ENCODE measurements around the gene PSAT1.

The PSAT1 gene

DNA sequence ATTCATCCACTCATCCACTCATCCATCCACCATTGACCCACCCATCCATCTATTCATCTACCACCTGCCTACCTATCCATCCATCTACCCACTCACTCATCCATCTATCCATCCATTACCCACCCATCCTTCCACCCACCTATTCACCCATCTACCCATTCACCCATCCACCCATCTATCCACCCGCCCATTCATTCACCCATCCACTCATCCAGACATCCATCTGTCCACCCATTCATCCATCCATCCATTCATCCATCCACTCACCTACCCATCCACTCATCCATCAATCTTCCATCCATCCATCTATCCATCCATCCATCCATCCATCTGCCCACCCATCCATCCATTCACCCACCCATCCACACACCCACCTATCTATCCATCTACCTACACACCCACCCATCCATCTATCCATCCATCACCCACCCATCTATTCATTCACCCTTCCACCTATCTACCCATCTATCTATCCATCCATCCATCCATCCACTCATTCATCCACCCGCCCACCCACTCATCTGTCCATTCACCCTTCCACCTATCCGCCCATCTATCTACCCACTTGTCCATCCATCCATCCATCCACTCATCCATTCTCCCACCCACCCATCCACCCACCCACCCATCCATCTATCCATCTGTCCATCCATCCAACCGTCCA, 23.2 kb downstream of the PSAT1 start:
- H3K27me3 ChIP-seq (ENCODE audit: insufficient read depth, insufficient read length), result no peaks in the 10 kb centered on the region
- peaks cover 95% of the 10 kb centered on the region for H3K36me3 ChIP-seq (ENCODE audit: insufficient read depth, insufficient read length, low read length)
- H3K9ac ChIP-seq (ENCODE audit: insufficient read length, low read depth), result no peak overlapping the region
- peaks cover 2% of the 10 kb centered on the region for H3K4me1 ChIP-seq (ENCODE audit: insufficient read depth, insufficient read length)
- no peak overlapping the region for H3K4me3 ChIP-seq (ENCODE audit: insufficient read length, low read depth)
- DNase-seq (ENCODE audit: low read depth, low spot score), result no peak
- no peaks in the 10 kb centered on the region; the same call in 1 of the 2 replicates for H3K9me3 ChIP-seq (ENCODE audit: insufficient read depth, low read length)
- TF ChIP-seq ZNF274 (IDR thresholded peaks at IDR 0.05; ENCODE audit: low read depth, low read length) (no peak), YY1 (IDR thresholded peaks at IDR 0.05; ENCODE audit: insufficient read depth, insufficient read length) (no peak), SUZ12 (IDR thresholded peaks at IDR 0.05; ENCODE audit: extremely low read depth, insufficient read depth, insufficient read length) (no peak)

DNA sequence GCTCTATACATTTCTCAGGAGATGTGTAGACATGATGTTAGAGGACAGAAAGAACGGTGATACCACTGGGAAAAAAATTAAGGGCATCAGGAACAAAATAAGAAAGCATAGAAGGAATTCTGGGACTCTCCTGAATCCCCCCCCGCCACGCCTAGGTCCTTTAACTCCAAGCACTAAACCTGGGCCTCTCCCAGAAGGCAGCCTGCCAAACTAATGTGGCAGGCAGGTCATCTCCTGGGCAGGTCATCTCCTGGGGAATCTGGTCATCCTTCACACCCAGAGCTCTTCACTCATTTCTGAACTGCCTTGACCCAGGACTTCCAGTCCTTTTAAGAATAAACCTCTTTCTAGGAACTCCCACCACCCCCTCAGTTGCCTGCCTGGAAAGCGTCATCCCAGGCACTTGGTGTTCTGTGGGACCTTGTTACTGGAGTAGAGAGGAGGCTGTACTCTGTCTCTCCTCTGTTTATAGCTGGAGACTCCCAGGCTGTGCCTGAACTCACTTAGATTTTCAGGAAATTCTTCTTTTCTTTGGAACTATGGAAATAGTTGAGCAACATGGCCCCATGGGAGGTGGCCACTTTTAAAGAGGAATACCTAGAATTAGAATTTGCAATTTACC, 24.1 kb downstream of the PSAT1 start:
- DNase-seq (ENCODE audit: low read depth, low spot score), result no peak
- peaks cover 2% of the 10 kb centered on the region; the same call in 1 of the 2 replicates for H3K9me3 ChIP-seq (ENCODE audit: insufficient read depth, low read length)
- no peak overlapping the region for H3K4me3 ChIP-seq (ENCODE audit: insufficient read length, low read depth)
- H3K27me3 ChIP-seq (ENCODE audit: insufficient read depth, insufficient read length), result no peaks in the 10 kb centered on the region
- H3K36me3 ChIP-seq (ENCODE audit: insufficient read depth, insufficient read length, low read length), result peaks cover 93% of the 10 kb centered on the region
- no peak for TF ChIP-seq YY1 (IDR thresholded peaks at IDR 0.05; ENCODE audit: insufficient read depth, insufficient read length)
- no peak for TF ChIP-seq SUZ12 (IDR thresholded peaks at IDR 0.05; ENCODE audit: extremely low read depth, insufficient read depth, insufficient read length)
- TF ChIP-seq ZNF274 (IDR thresholded peaks at IDR 0.05; ENCODE audit: low read depth, low read length), result no peak
- peaks cover 2% of the 10 kb centered on the region for H3K4me1 ChIP-seq (ENCODE audit: insufficient read depth, insufficient read length)
- H3K9ac ChIP-seq (ENCODE audit: insufficient read length, low read depth), result no peak overlapping the region

DNA sequence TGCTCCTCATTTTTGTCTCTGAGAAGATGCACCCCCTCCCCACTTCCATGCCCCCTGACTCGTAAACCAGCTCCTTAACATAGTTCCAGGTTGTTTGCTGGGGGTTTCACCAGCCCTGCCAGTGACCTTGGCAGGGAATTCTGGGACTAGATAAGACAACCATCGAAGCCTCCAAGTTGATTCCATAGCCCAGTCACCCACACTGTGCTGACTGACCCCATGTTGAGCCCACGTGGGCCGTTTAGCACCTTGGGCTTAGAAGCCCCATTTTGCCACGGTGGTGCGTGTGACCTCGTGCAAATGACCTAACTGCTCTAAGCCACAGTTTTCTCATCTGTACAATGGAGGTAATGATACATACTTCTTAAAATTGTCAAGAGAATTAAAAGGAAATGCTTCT, 24.6 kb downstream of the PSAT1 start:
- TF ChIP-seq ZNF274 (IDR thresholded peaks at IDR 0.05; ENCODE audit: low read depth, low read length), result no peak
- TF ChIP-seq SUZ12 (IDR thresholded peaks at IDR 0.05; ENCODE audit: extremely low read depth, insufficient read depth, insufficient read length), result no peak
- no peak for TF ChIP-seq YY1 (IDR thresholded peaks at IDR 0.05; ENCODE audit: insufficient read depth, insufficient read length)
- H3K36me3 ChIP-seq (ENCODE audit: insufficient read depth, insufficient read length, low read length), result peaks cover 90% of the 10 kb centered on the region
- H3K27me3 ChIP-seq (ENCODE audit: insufficient read depth, insufficient read length), result no peaks in the 10 kb centered on the region
- peaks cover 8% of the 10 kb centered on the region for H3K9me3 ChIP-seq (ENCODE audit: insufficient read depth, low read length)
- no peak overlapping the region for H3K4me3 ChIP-seq (ENCODE audit: insufficient read length, low read depth)
- H3K9ac ChIP-seq (ENCODE audit: insufficient read length, low read depth), result no peak overlapping the region
- no peak for DNase-seq (ENCODE audit: low read depth, low spot score)
- H3K4me1 ChIP-seq (ENCODE audit: insufficient read depth, insufficient read length), result peaks cover 2% of the 10 kb centered on the region

DNA sequence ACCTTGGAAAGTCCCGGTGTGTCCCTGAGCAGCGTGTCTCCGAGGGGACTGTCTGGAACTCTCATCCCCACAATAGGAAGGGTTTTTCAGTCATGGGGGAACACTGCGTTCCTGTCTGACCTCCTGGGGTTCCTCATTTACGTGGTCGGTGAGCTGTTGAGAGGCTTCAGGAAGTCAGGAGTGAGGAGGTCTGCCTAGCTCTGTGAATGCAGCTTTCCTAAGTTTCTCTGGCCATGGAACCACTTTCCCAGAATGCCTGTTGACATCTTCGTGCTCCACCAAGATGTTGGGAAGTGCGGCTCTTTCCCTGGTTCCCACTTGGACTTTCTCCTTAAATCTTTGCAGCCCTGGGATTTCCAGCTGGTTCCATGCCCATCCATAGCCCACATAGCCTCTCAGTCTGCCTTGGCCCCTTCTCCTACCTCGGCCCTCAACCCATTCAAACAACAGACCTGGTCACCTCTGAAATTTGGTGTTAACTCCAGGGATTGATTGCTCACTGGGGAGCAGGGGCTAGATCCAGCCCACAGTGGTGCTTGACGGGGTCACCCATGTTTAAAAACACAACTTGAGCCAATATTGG, 27.2 kb downstream of the PSAT1 start:
- H3K27me3 ChIP-seq (ENCODE audit: insufficient read depth, insufficient read length), result no peaks in the 10 kb centered on the region
- DNase-seq (ENCODE audit: low read depth, low spot score), result no peak
- H3K36me3 ChIP-seq (ENCODE audit: insufficient read depth, insufficient read length, low read length), result peaks cover 85% of the 10 kb centered on the region
- H3K9me3 ChIP-seq (ENCODE audit: insufficient read depth, low read length), result peaks cover 9% of the 10 kb centered on the region
- H3K4me3 ChIP-seq (ENCODE audit: insufficient read length, low read depth), result no peak overlapping the region
- H3K9ac ChIP-seq (ENCODE audit: insufficient read length, low read depth), result no peak overlapping the region
- TF ChIP-seq SUZ12 (IDR thresholded peaks at IDR 0.05; ENCODE audit: extremely low read depth, insufficient read depth, insufficient read length), result no peak
- TF ChIP-seq YY1 (IDR thresholded peaks at IDR 0.05; ENCODE audit: insufficient read depth, insufficient read length), result no peak
- TF ChIP-seq ZNF274 (IDR thresholded peaks at IDR 0.05; ENCODE audit: low read depth, low read length), result no peak
- peaks cover 2% of the 10 kb centered on the region for H3K4me1 ChIP-seq (ENCODE audit: insufficient read depth, insufficient read length)

DNA sequence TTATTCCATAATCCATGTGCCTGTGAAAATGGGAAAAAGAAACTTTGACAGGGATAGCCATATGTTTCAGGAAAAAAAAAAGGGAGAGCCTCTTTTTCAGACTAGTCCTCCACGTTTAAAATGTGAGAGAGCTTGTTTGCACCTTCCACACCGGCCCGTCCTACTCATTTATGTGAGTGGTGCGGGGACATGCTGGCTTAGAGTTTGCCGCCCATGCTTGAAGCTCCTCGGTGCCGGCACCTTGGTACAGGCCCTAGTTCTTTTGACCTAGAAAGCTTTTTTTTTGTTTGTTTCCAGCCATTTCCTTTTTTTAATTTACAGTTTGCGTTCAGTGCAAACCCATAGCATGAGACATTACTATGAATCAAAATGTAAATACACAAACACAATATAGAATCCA, 27.8 kb downstream of the PSAT1 start:
- no peak overlapping the region for H3K9ac ChIP-seq (ENCODE audit: insufficient read length, low read depth)
- peaks cover 82% of the 10 kb centered on the region for H3K36me3 ChIP-seq (ENCODE audit: insufficient read depth, insufficient read length, low read length)
- peaks cover 2% of the 10 kb centered on the region for H3K4me1 ChIP-seq (ENCODE audit: insufficient read depth, insufficient read length)
- no peak for DNase-seq (ENCODE audit: low read depth, low spot score)
- H3K27me3 ChIP-seq (ENCODE audit: insufficient read depth, insufficient read length), result no peaks in the 10 kb centered on the region
- H3K4me3 ChIP-seq (ENCODE audit: insufficient read length, low read depth), result no peak overlapping the region
- H3K9me3 ChIP-seq (ENCODE audit: insufficient read depth, low read length), result peaks cover 9% of the 10 kb centered on the region
- TF ChIP-seq SUZ12 (IDR thresholded peaks at IDR 0.05; ENCODE audit: extremely low read depth, insufficient read depth, insufficient read length) (no peak), ZNF274 (IDR thresholded peaks at IDR 0.05; ENCODE audit: low read depth, low read length) (no peak), YY1 (IDR thresholded peaks at IDR 0.05; ENCODE audit: insufficient read depth, insufficient read length) (no peak)

DNA sequence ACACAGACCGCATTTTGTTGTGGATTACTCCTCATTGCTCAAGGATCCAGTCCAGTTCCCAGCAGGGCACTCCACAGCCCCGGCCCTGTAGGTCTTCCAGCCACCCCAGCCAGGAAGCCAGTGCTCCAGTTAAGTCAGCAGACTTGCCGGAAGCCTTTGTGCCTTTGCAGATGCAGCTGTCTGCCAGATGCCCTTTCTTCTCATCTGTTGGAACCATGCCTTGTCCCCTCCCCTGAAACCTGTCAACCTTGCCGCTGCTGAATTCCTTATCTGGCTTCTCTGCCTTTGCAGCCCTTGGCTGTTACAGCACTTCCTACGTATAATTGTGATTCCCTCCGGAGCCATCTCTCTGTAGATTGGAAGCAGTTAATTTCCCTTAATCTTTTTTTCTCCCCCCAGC, 28.4 kb downstream of the PSAT1 start:
- Histone ChIP-seq H3K27me3 (ENCODE audit: insufficient read depth, insufficient read length) (no peaks in the 10 kb centered on the region), H3K9me3 (ENCODE audit: insufficient read depth, low read length) (peaks cover 9% of the 10 kb centered on the region), H3K9ac (ENCODE audit: insufficient read length, low read depth) (no peak overlapping the region), H3K4me3 (ENCODE audit: insufficient read length, low read depth) (no peak overlapping the region), H3K36me3 (ENCODE audit: insufficient read depth, insufficient read length, low read length) (peaks cover 75% of the 10 kb centered on the region), H3K4me1 (ENCODE audit: insufficient read depth, insufficient read length) (peaks cover 2% of the 10 kb centered on the region)
- TF ChIP-seq SUZ12 (IDR thresholded peaks at IDR 0.05; ENCODE audit: extremely low read depth, insufficient read depth, insufficient read length), result no peak
- no peak for TF ChIP-seq YY1 (IDR thresholded peaks at IDR 0.05; ENCODE audit: insufficient read depth, insufficient read length)
- TF ChIP-seq ZNF274 (IDR thresholded peaks at IDR 0.05; ENCODE audit: low read depth, low read length), result no peak
- no peak for DNase-seq (ENCODE audit: low read depth, low spot score)

DNA sequence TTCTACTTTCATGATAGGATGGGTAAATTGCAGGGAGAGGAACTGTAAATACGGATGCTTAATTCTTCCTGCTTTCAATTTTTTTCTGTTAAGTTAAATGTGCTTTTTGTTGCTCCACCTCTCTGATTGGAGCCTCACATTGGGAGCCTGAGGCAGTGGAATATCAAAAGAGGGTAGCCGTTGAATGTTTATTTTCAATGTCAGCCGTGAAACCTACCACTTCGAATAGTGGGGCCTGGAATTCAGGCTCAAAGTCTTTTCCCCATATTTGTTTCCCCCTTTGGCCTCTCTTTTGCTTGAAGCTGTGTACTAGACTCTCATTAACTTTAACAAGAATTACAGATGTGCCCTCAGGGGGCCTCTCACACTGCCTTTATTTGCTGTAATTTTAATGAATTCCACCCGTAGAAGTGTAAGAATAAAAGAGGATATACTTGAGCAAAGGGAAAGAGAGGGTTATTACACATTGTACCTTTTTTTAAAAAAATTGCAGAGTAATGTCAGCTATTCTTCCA, 29.0 kb downstream of the PSAT1 start:
- H3K36me3 ChIP-seq (ENCODE audit: insufficient read depth, insufficient read length, low read length), result peaks cover 71% of the 10 kb centered on the region
- H3K4me1 ChIP-seq (ENCODE audit: insufficient read depth, insufficient read length), result peaks cover 2% of the 10 kb centered on the region
- no peak for DNase-seq (ENCODE audit: low read depth, low spot score)
- H3K4me3 ChIP-seq (ENCODE audit: insufficient read length, low read depth), result no peak overlapping the region
- no peak overlapping the region for H3K9ac ChIP-seq (ENCODE audit: insufficient read length, low read depth)
- TF ChIP-seq SUZ12 (IDR thresholded peaks at IDR 0.05; ENCODE audit: extremely low read depth, insufficient read depth, insufficient read length) (no peak), YY1 (IDR thresholded peaks at IDR 0.05; ENCODE audit: insufficient read depth, insufficient read length) (no peak), ZNF274 (IDR thresholded peaks at IDR 0.05; ENCODE audit: low read depth, low read length) (no peak)
- no peaks in the 10 kb centered on the region for H3K27me3 ChIP-seq (ENCODE audit: insufficient read depth, insufficient read length)
- peaks cover 9% of the 10 kb centered on the region for H3K9me3 ChIP-seq (ENCODE audit: insufficient read depth, low read length)
